Measurements from ENCODE around the gene PSG7.
"Not testable (repeated sequence)": the region's sequence is repeated elsewhere in the genome, so short reads cannot be mapped to it uniquely, and the experiment has no call there.

PSG7 gene

DNA sequence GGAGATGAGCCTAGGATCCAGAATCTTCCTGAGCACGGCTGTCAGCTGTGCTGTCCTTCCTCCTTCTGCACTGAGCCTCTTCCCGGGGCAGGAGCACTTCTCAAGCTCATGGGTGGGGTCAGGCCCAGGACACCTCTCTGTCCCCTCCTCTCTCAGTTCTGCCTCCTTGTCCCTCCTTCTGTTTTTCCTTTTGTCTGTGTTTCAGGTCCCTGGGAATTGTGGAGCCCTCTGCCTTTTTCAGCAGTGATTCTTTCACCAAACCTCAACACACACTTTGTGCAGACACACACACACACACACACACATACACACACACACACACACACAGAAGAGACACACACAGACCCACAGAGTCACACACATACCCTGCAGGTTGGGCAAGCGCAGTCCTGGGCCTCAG is at the start of gene PSG7:
Gene PSG7, minus strand, starts transcription at position 101 of the 400 bp plus-strand sequence. CDS start 131 bp downstream, outside the sequence.
- not testable (repeated sequence) for H3K27ac Mint-ChIP-seq, H3K9me3 Mint-ChIP-seq, H3K4me3 Mint-ChIP-seq, H3K36me3 Mint-ChIP-seq, H3K4me1 Mint-ChIP-seq, ATAC-seq
- peaks cover 32% of the 10 kb centered on the region for H3K27me3 Mint-ChIP-seq

DNA sequence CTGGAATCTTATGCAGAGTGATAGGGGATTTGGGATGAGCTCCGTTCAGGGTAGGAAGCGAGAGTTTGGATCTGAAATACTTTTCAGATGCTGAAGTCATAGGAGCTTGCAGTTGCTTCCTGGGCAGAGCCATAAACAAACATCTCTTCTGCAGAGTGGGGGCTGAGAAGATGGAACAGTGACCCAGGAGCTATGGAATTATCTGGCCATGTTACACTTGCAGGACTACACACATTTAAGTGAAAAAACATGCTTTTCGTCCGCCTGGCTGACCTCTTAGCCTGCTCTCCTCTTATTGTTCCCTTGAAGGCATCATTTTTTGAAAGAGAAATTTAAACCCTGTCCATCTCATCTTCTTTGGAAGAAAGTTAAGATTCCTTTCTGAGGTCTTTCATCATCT is 48.6 kb upstream of the PSG7 start:
- no peak for ATAC-seq
- no peak overlapping the region for H3K4me3 Mint-ChIP-seq
- no peaks in the 10 kb centered on the region for H3K4me1 Mint-ChIP-seq
- peaks cover 6% of the 10 kb centered on the region for H3K36me3 Mint-ChIP-seq
- peaks cover 24% of the 10 kb centered on the region for H3K27me3 Mint-ChIP-seq
- peaks cover 12% of the 10 kb centered on the region for H3K9me3 Mint-ChIP-seq
- H3K27ac Mint-ChIP-seq, result no peak overlapping the region

DNA sequence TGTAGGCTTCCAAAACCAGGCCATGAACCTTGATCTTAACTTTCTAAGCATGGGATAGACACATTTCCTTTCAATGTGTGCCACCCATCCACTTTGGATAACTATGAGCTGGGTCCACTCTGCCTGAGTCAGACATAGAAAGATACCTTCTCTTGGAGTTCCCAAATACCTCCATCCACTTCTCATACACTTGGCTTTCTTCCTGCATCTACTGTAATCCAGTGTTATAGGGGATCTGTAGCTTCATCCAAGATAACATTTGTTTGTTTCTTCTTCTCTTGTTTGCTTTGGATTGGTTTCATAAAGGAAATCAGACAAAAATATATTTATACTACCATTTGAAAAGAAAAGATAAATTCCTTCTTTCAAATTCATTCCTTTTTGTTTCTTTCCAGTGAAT is 45.1 kb upstream of the PSG7 start:
- not testable (repeated sequence) for H3K36me3 Mint-ChIP-seq, ATAC-seq, H3K27ac Mint-ChIP-seq, H3K4me1 Mint-ChIP-seq, H3K4me3 Mint-ChIP-seq
- H3K27me3 Mint-ChIP-seq, result peaks cover 18% of the 10 kb centered on the region
- H3K9me3 Mint-ChIP-seq, result peaks cover 18% of the 10 kb centered on the region

DNA sequence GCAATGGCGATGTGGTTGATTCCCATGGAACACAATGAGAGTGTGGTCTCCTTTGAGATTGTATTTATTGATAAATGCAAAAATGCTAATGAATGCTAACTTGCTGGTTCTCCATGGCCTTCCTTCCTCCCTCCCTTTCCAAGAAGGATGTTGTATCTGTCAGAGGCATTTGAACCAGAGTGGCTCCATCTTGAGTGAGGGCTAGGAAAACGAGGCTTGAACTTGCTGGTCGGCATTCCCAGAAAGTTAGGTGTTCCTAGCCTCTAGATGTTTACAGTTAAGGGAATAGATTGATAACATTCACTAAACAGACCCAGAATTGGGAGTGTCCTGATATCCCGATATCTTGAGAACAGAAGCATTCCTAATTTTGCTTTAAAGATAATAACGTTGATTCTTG is 34.4 kb upstream of the PSG7 start:
- H3K36me3 Mint-ChIP-seq, H3K9me3 Mint-ChIP-seq, H3K4me3 Mint-ChIP-seq, H3K27ac Mint-ChIP-seq, H3K27me3 Mint-ChIP-seq, H3K4me1 Mint-ChIP-seq, ATAC-seq: not testable (repeated sequence)

DNA sequence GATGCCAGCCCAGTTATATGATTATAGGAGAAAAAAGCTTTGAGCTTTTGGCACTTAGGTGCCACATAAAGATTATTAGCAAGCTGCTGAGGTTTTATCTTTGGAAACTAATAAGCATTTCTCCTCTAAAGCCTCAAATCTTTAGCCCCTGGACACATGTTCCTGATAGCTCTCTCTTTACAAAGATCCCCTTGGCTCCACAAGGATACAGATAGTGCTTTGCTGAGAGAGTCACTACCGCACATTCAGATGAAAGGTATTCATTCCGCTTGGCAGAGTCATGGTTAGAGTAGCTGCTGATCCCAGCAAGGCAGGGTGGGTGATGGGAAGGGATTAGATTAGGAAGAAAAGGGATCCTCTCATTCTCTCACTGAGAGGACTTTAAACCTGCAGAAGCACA is 28.2 kb upstream of the PSG7 start:
- H3K27me3 Mint-ChIP-seq, result no peaks in the 10 kb centered on the region
- H3K36me3 Mint-ChIP-seq, result no peaks in the 10 kb centered on the region
- H3K4me1 Mint-ChIP-seq, result no peaks in the 10 kb centered on the region

DNA sequence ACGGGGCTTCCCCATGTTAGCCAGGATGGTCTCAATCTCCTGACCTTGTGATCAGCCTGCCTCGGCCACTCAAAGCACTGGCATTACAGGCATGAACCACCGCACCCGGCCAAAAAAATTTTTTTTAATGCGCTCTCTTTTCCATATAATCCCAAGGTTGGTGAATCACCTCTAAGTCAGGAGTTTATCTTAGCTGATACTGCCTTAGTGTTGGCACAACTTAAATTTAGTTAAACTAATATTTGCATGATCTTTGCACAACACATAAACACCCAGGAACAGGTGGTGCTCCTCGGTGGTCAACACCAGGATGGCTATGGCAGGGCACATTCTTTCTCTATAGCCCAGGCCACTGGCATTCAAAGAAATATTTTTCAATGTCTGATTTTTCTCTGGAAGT is 24.1 kb upstream of the PSG7 start:
- peaks cover 12% of the 10 kb centered on the region for H3K9me3 Mint-ChIP-seq
- ATAC-seq, result no peak
- no peak overlapping the region for H3K4me3 Mint-ChIP-seq
- no peak overlapping the region for H3K27ac Mint-ChIP-seq
- H3K4me1 Mint-ChIP-seq, result no peaks in the 10 kb centered on the region
- no peaks in the 10 kb centered on the region for H3K36me3 Mint-ChIP-seq
- H3K27me3 Mint-ChIP-seq, result no peaks in the 10 kb centered on the region

More for the DNA sequence above, 28.2 kb upstream of the PSG7 start:
- no peak for ATAC-seq
- no peak overlapping the region for H3K4me3 Mint-ChIP-seq
- no peak overlapping the region for H3K27ac Mint-ChIP-seq
- H3K9me3 Mint-ChIP-seq, result peaks cover 10% of the 10 kb centered on the region

DNA sequence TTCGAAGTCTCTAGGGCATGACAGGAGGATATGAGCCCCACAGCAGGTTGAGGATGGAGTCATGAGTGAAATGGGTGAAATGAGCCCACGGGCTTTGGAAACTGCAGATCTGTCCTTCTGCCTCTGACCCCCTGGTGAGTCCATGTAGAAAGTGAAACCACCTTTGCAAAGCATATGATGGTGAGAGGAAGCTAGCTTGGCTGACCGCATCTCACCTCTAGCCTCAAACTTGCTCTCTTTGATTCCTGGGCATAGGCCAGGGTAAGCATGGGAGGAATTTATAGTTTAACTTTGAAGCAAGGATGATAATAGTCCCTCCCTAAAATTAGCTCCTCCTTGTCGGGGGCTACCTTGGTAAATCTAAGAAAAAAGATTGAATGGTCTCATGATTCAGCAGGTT is 15.1 kb upstream of the PSG7 start:
- not testable (repeated sequence) for H3K27me3 Mint-ChIP-seq, H3K4me1 Mint-ChIP-seq, ATAC-seq, H3K9me3 Mint-ChIP-seq, H3K27ac Mint-ChIP-seq, H3K4me3 Mint-ChIP-seq, H3K36me3 Mint-ChIP-seq

DNA sequence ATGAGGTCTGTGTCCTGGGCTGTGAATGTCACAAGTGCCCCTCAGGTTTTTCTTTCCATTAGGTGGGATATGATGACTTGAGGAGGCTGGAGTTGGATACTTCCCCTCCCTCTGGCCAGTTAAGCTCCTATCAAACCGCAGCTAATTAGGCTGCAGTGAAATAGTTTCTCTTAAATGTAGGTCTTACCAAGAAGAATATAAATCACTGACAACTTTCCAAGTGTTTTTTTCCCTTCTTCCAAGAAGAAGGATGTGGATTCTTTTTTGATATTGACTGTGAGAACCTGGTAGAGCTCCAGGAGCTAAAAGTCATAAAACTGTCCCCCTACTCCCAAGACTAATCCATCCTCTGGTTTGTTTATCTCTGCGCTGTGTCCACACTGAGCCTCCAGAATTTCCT is 14.5 kb upstream of the PSG7 start:
- H3K27me3 Mint-ChIP-seq, H3K9me3 Mint-ChIP-seq, ATAC-seq, H3K36me3 Mint-ChIP-seq, H3K4me3 Mint-ChIP-seq, H3K4me1 Mint-ChIP-seq, H3K27ac Mint-ChIP-seq: not testable (repeated sequence)

DNA sequence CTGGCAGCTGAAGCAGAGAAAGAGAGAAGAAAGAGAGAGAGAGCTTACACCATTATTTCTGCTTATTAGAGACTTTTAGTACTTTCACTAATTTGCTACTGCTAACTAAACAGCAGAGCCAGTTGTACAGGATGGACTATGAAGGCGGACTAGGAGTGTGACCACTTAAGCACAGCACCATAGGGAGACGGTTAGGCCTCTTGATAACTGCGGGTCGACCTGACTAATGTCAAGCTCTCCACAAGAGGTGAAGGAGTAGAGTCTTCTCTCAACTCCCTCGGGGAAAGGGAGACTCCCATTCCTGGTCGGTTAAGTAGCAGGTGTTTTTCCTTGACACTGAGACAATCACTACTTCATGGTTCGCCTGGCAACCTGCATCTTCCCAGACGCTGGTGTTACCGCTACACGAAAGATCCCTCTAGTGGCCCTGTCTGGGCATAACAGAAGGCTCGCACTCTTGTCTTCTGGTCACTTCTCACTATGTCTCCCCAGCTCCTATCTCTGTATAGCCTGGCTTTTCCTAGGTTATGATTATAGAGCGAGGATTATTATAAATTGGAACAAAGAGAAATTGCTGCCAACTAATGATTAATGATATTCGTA is 5.3 kb upstream of the PSG7 start:
- Mint-ChIP-seq H3K4me3 (no peak overlapping the region), H3K4me1 (no peaks in the 10 kb centered on the region), H3K27ac (no peak overlapping the region), H3K27me3 (peaks cover 42% of the 10 kb centered on the region), H3K9me3 (peaks cover 3% of the 10 kb centered on the region), H3K36me3 (no peaks in the 10 kb centered on the region)
- ATAC-seq, result no peak

DNA sequence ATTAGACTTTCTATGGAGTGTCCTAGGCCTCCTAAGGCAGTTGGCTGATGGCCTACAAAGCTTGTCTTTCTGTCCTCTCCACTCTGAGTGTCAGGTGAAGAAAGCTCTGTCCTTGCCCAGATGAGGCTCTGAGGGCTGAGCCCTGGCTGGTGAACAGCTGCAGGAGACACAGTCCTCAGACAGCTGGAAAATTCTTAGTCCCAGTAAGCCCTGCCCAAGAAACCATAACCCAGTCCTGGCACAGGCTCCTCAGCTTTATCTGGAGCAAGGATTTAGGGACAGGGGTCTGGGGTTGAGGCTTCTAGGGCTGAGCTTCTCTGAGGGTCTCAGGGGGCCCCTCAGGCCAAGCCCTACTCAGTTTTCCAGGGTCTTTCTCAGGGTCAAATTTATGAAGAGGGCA is 2.3 kb downstream of the PSG7 start:
- peaks cover 17% of the 10 kb centered on the region for H3K27me3 Mint-ChIP-seq
- not testable (repeated sequence) for H3K36me3 Mint-ChIP-seq, H3K4me1 Mint-ChIP-seq, H3K9me3 Mint-ChIP-seq, H3K4me3 Mint-ChIP-seq, H3K27ac Mint-ChIP-seq, ATAC-seq

DNA sequence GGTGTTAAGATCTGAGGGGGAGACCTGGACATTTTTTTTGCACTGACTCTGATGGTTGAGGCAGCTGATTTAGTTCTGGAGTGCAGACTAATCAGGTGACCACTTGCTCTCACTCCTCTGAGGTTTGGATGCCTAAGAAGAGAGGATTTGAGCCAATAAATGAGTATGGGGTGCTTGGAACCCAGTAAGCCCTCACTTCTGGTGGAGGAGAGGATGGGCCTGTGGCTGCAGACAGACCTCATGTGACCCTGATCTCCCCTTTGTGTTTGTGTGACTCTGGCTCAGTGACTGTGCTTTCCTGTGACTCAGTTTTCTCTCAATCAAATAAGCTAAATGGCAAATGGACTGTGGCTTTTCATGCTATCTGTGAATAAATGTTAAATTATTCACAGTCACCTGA is 2.8 kb downstream of the PSG7 start:
- H3K9me3 Mint-ChIP-seq, H3K27ac Mint-ChIP-seq, H3K36me3 Mint-ChIP-seq, H3K4me1 Mint-ChIP-seq, ATAC-seq, H3K4me3 Mint-ChIP-seq: not testable (repeated sequence)
- H3K27me3 Mint-ChIP-seq, result peaks cover 12% of the 10 kb centered on the region

DNA sequence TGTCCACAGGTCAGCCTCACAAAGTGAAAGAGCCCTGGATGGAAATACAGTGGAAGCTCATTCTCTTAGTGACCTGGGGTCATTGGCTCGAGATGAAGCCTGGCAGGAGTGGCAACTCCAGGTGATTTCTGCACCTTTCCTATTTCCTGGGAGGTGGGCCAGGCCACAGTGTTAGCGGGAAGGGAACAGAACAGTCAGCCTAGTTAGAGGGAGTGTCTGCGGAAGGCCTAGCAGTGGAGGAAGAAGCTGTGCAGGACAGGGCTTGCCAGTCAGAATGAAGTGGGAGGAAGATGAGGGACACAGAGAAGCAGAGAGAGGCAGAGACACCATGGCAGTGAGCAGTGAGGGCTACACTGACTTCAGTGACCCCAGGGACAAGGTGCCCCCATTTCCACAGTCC is 3.6 kb downstream of the PSG7 start:
- not testable (repeated sequence) for H3K27me3 Mint-ChIP-seq, H3K36me3 Mint-ChIP-seq, H3K4me1 Mint-ChIP-seq, H3K9me3 Mint-ChIP-seq, H3K27ac Mint-ChIP-seq, H3K4me3 Mint-ChIP-seq, ATAC-seq

DNA sequence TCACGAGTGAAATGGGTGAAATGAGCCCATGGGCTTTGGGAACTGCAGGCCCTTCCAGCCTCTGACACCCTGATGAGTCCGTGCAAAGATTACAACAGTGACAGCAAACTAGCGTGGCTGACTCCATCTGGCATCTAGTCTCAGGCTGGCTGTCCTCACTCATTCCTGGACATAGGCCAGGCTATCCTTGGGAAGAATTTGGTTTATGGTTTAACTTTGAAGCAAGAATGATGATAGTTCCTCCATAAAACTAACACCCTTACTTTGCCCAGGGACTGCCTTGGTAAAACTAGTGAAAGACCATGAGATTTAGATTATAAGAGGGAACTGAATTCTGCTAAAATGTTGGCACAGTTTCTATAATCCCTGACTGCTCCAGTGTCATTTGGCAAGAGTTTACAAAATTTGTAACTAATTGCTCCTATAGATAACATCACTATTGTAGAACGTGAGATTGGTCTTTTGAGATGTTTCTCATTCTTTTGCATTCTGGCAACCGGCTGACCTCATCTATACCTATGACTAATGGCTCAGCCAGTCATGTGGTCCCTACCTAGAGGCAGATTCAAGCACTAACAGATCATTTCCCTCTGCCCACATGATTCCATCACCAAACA is 4.4 kb downstream of the PSG7 start:
- H3K27me3 Mint-ChIP-seq, ATAC-seq, H3K4me3 Mint-ChIP-seq, H3K9me3 Mint-ChIP-seq, H3K4me1 Mint-ChIP-seq, H3K27ac Mint-ChIP-seq, H3K36me3 Mint-ChIP-seq: not testable (repeated sequence)

DNA sequence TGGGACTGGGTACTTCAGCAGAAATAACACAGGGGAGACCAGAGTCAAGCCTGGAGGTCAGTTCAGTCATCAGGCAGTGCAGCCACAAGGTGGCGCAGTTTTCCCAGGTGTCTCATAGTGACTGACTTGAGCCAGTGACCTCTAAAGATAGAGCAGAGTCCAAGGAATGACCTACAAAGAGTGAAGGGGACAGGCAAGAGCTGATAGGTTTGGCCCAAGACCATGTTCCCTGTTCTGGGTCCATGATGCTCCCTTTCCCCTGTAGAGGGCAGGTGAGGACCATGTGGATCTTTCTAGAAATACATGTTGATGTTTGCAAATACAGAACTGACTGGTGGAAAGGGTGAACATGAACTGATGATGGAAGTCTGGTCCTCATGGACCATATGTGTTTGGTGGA is 6.8 kb downstream of the PSG7 start:
- not testable (repeated sequence) for H3K9me3 Mint-ChIP-seq, ATAC-seq, H3K27ac Mint-ChIP-seq, H3K27me3 Mint-ChIP-seq, H3K36me3 Mint-ChIP-seq, H3K4me3 Mint-ChIP-seq, H3K4me1 Mint-ChIP-seq

DNA sequence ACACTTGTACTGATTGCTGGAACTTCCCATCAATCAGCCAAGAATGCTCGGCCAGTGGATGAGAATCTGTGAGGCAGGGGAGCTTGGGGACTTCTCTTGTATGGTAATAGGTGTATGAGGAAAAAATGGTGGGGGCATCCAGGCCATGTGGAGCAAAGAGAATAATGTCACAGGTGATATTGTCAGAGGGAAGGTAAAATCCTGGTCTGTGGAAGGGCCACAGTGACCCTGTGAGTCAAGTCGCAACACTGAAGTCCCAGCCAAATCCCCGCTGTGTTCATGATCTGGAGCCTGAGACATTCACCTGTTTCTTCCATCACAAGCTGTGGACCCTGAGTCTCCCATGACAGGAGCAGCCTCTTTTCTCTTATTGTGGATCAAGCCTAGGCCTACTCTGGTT is 8.1 kb downstream of the PSG7 start:
- no peak for ATAC-seq
- no peaks in the 10 kb centered on the region for H3K27me3 Mint-ChIP-seq
- H3K9me3 Mint-ChIP-seq, result no peaks in the 10 kb centered on the region
- no peak overlapping the region for H3K4me3 Mint-ChIP-seq
- no peak overlapping the region for H3K27ac Mint-ChIP-seq
- H3K4me1 Mint-ChIP-seq, result no peaks in the 10 kb centered on the region
- no peaks in the 10 kb centered on the region for H3K36me3 Mint-ChIP-seq

DNA sequence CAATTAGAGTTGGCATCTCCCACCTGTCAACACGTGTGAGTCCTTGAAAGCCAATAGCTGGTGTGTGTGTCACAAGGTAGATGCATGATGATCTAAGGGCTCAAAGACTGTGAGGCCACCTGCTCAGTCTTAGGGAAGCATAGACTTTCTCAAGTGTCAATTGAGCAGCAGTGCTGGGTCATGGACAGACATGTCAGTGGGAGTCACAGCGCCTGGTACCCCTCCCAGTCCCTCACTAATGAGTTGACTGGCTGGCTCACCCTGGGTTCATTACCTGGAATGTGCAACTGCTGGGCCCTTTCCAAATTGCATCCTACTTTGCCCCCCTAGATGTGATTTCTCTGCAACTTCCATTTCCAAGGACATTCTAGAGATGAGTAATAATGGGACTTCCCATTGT is 10.2 kb downstream of the PSG7 start:
- H3K4me3 Mint-ChIP-seq, result no peak overlapping the region
- no peak overlapping the region for H3K27ac Mint-ChIP-seq
- no peak for ATAC-seq
- no peaks in the 10 kb centered on the region for H3K36me3 Mint-ChIP-seq
- peaks cover 13% of the 10 kb centered on the region for H3K27me3 Mint-ChIP-seq
- no peaks in the 10 kb centered on the region for H3K4me1 Mint-ChIP-seq
- no peaks in the 10 kb centered on the region for H3K9me3 Mint-ChIP-seq

DNA sequence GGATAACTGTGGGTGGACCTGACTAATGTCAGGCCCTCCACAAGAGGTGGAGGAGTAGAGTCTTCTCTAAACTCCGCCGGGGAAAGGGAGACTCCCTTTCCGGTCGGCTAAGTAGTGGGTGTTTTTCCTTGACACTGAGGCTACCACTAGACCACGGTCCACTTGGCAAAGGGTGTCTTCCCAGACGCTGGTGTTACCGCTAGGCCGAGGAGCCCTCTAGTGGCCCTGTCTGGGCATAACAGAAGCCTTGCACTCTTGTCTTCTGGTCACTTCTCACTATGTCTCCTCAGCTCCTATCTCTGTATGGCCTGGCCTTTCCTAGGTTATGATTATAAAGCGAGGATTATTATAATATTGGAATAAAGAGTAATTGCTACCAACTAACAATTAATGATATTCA is 13.9 kb downstream of the PSG7 start:
- not testable (repeated sequence) for H3K4me1 Mint-ChIP-seq, H3K9me3 Mint-ChIP-seq, H3K36me3 Mint-ChIP-seq, H3K27ac Mint-ChIP-seq, ATAC-seq, H3K4me3 Mint-ChIP-seq
- H3K27me3 Mint-ChIP-seq, result peaks cover 24% of the 10 kb centered on the region
